Measurements from ENCODE around the gene TNPO3.
"Not testable (repeated sequence)": the region's sequence is repeated elsewhere in the genome, so short reads cannot be mapped to it uniquely, and the experiment has no call there.

The TNPO3 gene

DNA sequence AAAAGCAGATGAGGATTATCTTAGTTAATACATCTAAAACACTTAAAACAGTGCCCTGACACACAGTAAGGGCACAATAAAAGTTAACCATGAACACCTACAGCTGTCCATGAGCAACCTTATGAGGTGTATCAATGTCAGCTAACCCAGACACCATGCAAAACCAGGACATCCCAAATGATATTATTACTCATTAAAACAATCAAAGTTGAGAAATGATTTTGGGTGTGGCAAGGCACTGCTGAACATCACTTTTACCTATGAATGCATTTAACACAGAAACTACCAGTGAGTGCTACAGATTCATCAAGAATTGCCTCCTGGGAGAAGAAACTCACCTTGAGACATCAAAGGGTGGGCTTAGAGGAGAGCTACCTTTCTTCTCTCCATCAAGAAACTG is 98.9 kb downstream of the TNPO3 start:
- no peak for DNase-seq

DNA sequence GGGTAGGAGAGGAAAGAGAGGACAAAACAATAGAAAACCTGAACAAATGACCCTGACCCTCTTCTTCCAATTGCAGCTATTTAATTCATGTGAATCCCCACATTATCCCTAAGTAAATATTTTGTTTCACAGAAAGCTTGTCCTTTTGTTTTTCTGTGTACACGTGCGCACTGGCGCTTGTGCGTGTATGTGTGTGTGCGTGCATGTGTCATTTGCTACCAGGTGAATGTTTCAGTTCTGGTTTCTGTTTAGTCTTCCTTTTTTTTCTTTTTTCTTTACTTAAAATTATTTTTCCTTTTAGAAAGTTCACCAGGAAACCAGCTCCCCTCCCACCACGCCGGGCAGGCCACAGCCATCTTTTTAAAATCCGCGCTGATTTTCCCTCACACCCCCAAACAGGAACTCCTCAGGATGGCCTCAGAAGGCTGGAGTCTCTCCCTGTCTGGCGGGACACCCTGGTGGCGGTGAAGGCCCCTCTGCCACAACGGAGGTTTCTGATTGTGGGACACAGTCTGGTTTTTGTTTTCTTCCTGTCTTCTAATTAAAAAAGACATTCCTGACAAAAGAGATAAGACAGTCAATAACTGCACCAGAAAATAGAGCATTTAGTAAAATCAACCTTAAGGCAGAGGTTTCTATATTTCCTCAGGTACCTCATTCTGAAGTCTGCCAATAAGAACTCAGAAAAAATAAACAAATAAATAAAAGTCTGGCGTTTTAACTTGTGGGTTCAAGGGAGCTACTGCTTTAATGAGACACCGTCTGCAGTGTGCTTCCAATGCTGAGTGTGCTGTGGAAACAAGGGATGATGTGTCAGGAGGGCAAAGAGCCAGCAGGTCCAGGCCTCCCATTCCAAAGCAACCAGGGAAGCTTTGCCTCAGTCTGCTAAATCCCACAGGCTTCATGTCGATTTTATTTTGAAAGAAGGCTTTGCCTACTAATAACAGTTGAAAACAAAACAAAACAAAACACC is 99.8 kb downstream of the TNPO3 start:
- no peak for DNase-seq

DNA sequence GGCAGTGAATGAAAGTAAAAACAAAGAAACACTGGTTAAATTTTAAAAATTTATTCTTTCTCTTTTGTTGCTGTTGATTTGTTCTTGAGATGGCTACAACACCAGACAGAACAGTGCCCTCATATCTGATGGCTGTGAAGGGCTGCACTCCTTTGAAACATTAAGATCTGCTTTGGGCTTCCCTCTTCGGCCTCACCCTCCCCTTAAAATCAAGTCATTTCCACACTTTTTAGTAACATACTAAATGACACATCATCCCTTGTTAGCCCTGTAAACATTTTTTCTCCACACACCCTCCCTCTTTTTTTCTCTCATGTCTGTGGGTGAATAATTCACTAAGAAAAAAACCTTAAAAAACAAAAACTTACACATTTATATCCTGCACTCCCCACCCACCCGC is 100.8 kb downstream of the TNPO3 start:
- no peak for DNase-seq

GRCh38 chr7:128951296-128951695 is 103.6 kb downstream of the TNPO3 start:
- no peak for DNase-seq

DNA sequence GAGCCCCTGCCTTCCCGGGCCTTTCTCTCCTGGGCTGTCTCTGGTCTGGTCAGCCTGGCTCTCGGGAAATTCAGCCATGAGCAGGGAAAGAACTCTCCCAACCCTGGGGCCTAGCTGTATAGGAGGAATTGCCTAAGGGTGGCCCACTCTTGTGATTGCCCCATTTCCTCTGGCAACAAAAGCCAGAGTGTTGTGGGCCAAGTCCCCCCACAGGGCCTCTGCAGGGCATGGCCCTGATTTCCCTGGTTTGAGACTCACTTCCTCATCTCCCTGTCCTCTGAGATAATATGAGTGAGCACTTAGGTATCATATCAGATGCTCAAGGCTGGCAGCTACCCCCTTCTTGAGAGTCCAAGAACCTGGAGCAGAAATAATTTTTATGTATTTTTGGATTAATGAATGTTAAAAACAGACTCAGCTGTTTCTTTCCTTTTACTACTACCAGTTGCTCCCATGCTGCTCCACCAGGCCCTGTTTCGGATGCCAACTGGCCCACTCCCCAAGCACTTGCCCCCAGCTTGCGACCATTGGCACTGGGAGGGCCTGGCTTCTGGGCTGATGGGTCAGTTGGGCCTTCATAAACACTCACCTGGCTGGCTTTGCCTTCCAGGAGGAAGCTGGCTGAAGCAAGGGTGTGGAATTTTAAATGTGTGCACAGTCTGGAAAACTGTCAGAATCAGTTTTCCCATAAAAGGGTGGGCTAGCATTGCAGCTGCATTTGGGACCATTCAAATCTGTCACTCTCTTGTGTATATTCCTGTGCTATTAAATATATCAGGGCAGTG is 105.7 kb downstream of the TNPO3 start:
- DNase-seq, result no peak

GRCh38 chr7:128948312-128948973 is 106.5 kb downstream of the TNPO3 start:
- no peak for DNase-seq

GRCh38 chr7:128947854-128948253 is 107.1 kb downstream of the TNPO3 start:
- no peak for DNase-seq

- DNase-seq, result no peak
Observed at GRCh38 chr7:128946936-128947830, 107.7 kb downstream of the TNPO3 start.

GRCh38 chr7:128945668-128946366 is 109.1 kb downstream of the TNPO3 start:
- DNase-seq, result no peak

DNA sequence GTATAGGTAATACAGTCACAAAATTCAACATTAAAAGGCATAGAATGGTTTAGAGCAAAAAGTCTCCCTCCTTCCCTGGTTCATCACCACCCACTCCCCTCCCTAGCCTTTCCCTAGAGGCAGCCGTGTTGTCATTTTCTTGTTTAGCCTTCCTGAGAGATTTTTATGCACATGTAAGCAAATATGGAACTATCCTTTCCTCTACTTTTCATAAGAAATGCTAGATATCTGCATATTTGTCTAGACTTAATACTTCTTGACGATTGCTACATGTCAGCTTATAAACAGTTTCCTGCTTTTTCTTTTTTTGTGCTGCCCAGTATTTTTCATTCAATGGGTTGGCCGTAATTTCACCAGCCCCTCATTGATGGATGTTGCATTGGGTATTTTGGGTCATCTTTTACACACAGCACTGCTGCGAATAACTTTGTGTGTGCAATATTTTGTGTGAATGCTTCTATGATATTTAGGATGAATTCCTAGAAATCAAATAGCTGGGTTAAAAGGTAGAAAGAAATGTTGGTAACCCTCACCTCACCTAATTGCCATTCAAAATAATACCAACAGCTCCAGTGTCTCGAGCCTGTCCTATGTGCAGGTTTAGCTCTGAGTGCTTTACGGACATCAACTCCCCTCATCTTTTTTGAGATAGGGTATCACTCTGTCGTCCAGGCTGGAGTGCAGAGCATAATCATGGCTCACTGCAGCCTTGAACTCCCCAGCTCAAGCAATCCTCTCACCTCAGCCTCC is 110.2 kb downstream of the TNPO3 start:
- DNase-seq, result no peak

DNA sequence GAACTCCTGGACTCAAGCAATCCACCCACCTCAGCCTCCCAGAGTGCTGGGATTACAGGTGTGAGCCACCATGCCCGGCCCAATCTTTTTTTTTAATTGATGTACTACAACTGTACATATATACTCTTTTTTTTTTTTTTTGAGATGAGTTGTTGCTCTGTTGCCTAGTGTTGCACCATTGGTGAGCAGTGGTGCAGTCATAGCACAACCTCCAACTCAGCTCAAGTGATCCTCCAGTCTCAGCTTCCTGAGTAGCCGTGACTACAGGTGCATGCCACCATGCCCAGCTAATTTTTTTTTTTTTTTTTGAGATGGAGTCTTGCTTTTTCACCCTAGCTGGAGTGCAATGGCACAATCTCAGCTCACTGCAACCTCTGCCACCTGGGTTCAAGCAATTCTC is 111.7 kb downstream of the TNPO3 start:
- DNase-seq, result not testable (repeated sequence)

DNA sequence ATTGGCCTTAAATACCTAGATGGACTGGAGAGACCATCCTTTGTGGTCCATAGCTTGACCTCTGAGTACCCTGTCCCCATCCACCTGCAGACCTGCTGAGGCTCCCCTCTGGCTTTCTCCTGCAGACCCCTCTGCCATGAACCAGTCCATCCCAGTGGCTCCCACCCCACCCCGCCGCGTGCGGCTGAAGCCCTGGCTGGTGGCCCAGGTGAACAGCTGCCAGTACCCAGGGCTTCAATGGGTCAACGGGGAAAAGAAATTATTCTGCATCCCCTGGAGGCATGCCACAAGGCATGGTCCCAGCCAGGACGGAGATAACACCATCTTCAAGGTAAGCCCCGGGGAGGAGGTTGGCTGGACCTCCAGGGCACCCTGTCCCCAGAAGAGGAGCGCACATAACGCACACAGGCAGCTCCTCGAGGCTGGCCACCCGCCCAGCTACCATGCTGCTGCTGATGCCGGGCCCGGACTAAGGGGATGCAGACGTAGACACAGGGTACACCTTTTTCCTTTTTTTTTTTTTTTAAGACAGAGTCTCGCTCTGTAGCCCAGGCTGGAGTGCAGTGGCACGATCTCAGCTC is 112.9 kb downstream of the TNPO3 start:
- DNase-seq, result no peak

- no peak for DNase-seq
Observed at GRCh38 chr7:128941323-128941890, 113.5 kb downstream of the TNPO3 start.

- no peak for DNase-seq
Observed at GRCh38 chr7:128940494-128941322, 114.2 kb downstream of the TNPO3 start.

DNA sequence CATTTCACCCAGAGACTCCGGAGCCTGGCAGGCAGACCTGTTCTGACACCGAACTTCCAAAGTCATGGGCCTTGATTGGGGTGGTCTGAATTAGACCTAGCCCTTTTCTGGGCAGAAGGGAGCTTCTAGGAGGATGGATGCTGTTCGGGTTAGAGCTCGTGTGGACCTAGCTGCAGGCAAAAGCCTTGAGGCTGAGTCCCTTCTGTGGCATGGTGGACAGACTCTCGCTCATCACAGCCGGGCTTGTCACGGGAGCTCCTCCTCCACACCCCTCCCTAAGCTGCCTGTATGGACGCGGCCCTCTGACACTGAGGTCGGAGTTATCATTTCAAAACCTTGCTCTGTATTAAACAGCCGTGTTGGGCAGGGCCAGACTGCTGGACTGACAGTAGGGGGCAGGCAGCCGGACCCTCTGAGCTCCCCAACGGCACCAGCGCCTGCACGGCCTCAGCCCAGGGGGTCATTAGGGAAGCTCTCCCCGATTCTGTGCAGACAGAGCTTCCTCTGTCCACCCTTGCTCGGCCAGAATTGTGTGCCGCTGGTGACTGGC is 115.0 kb downstream of the TNPO3 start:
- no peak for DNase-seq

- DNase-seq, result no peak
Observed at GRCh38 chr7:128939075-128939860, 115.6 kb downstream of the TNPO3 start.

GRCh38 chr7:128938544-128939074 is 116.3 kb downstream of the TNPO3 start:
- DNase-seq, result no peak
